ENCODE results near the gene FN3K. TPM values are rescaled to one million over a fixed set of nuclear protein-coding genes. Genes with fewer than 3 reads are reported as not detected.

The FN3K gene
- total RNA-seq, 1 donor from 2014 or later, result 79.1 TPM

DNA sequence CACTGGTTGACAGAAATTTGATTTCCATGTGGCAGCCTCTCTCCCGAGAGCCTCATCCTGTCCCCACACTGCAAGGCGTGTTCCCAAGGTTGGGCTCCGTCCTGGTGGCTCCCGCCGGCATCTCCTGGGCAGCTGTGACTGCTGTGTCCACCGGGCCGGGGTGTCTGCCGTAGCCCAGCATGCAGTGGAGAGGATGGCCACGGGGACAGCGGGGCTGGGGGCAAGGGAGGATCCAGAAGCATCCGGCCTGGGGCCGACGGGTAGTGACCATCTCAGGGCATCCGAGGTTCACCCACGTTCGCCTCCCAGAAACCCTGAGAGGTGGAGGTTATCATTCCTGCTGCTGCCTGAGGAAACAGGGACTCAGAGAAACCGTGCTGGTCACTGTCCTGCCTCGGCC, 29.7 kb upstream of the FN3K start:
- H3K27me3 ChIP-seq (ENCODE audit: low read depth), result peaks cover 36% of the 10 kb centered on the region
- no peak overlapping the region for H3K4me3 ChIP-seq
- no peak for DNase-seq
- no peaks in the 10 kb centered on the region for H3K36me3 ChIP-seq
- H3K4me1 ChIP-seq, result no peaks in the 10 kb centered on the region
- intact Hi-C loops (cut with micrococcal nuclease), result no loop called here
- no peak overlapping the region for H3K27ac ChIP-seq (replicated peaks)
- no peaks in the 10 kb centered on the region for H3K9me3 ChIP-seq (replicated peaks)
- TF ChIP-seq, protein P1, sequence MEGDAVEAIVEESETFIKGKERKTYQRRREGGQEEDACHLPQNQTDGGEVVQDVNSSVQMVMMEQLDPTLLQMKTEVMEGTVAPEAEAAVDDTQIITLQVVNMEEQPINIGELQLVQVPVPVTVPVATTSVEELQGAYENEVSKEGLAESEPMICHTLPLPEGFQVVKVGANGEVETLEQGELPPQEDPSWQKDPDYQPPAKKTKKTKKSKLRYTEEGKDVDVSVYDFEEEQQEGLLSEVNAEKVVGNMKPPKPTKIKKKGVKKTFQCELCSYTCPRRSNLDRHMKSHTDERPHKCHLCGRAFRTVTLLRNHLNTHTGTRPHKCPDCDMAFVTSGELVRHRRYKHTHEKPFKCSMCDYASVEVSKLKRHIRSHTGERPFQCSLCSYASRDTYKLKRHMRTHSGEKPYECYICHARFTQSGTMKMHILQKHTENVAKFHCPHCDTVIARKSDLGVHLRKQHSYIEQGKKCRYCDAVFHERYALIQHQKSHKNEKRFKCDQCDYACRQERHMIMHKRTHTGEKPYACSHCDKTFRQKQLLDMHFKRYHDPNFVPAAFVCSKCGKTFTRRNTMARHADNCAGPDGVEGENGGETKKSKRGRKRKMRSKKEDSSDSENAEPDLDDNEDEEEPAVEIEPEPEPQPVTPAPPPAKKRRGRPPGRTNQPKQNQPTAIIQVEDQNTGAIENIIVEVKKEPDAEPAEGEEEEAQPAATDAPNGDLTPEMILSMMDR (IDR thresholded peaks at IDR 0.05; ENCODE audit: borderline replicate concordance), result no peak

DNA sequence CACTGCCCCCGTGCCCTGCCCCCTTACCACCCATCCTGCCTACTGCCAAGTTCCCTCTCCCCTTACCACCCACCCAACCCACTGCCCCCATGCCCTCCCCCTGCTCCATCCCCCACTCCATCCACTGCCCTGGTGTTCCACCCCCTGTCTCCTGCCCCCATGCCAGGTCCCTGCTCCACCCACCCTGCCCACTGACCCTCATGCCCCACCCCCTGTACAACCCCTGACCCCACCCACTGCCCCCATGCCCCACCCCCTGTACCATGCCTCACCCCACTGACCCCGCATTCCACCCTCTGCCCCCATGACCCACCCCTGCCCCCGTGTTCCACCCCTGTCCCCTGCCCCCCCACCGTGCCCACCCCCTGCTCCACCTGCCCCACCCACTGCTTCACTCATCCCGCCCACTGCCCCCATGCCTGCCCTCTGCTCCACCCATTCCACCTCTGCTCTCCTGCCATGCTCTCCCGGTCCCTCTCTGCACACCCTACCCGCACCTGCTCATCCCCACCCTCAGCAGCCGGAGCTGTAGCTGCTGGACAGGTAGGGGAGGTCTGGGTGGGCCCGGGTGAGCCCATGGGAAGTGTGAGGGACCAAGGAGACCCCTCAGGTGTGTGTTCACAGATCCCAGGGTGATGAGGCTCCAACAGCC, 26.3 kb upstream of the FN3K start:
- no peak overlapping the region for H3K4me3 ChIP-seq
- peaks cover 37% of the 10 kb centered on the region for H3K27me3 ChIP-seq (ENCODE audit: low read depth)
- no peaks in the 10 kb centered on the region for H3K4me1 ChIP-seq
- no peaks in the 10 kb centered on the region for H3K36me3 ChIP-seq
- DNase-seq, result no peak
- H3K9me3 ChIP-seq (replicated peaks), result no peaks in the 10 kb centered on the region
- no peak overlapping the region for H3K27ac ChIP-seq (replicated peaks)
- TF ChIP-seq, protein P1 (IDR thresholded peaks at IDR 0.05; ENCODE audit: borderline replicate concordance), result no peak
- intact Hi-C loops (cut with micrococcal nuclease), result no loop called here

DNA sequence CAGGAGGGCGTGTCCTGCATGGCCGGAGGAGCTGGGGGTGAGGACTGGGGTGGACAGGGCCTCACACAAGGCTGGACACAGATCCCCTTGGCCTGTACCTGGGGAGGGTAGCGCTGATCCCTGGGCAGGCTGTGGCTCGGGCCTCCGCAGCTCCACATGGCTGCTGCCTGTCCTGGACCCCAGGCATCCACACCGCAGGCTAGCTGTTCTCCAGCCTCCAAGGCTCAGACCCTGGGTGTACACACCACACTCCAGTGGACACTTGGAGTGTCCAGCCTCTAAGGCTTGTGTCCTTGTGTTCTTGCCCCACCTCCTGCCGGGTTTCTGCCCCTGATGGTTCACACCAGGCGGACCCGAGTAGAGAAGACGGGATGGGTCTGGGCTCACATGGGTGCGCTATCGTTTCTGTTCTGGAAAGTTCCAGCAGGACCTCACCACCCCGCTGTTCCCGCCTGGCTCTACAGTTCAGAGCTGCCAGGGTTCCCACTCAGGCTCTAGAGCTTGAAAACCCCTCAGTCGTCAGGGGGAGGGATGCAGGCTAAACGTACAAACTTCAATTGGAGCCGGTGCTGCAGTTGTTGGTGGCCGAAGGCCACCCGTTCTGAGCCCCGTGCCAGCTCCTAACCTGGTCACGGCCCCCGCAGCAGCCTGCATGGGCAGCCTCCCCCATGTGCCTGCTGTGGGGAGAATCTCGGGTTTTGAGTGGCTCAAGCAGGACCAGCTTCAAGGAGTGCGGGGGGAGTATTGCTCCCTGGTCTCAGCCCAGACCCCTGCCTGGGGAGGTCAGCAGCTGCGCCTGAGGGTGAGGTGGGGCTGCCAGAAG, 25.5 kb upstream of the FN3K start:
- no peak for DNase-seq
- no peak overlapping the region for H3K4me3 ChIP-seq
- H3K27me3 ChIP-seq (ENCODE audit: low read depth), result peaks cover 30% of the 10 kb centered on the region
- TF ChIP-seq, protein P1 (IDR thresholded peaks at IDR 0.05; ENCODE audit: borderline replicate concordance), result no peak
- H3K9me3 ChIP-seq (replicated peaks), result no peaks in the 10 kb centered on the region
- H3K4me1 ChIP-seq, result no peaks in the 10 kb centered on the region
- H3K27ac ChIP-seq (replicated peaks), result no peak overlapping the region
- H3K36me3 ChIP-seq, result no peaks in the 10 kb centered on the region
- intact Hi-C loops (cut with micrococcal nuclease), result no loop called here

DNA sequence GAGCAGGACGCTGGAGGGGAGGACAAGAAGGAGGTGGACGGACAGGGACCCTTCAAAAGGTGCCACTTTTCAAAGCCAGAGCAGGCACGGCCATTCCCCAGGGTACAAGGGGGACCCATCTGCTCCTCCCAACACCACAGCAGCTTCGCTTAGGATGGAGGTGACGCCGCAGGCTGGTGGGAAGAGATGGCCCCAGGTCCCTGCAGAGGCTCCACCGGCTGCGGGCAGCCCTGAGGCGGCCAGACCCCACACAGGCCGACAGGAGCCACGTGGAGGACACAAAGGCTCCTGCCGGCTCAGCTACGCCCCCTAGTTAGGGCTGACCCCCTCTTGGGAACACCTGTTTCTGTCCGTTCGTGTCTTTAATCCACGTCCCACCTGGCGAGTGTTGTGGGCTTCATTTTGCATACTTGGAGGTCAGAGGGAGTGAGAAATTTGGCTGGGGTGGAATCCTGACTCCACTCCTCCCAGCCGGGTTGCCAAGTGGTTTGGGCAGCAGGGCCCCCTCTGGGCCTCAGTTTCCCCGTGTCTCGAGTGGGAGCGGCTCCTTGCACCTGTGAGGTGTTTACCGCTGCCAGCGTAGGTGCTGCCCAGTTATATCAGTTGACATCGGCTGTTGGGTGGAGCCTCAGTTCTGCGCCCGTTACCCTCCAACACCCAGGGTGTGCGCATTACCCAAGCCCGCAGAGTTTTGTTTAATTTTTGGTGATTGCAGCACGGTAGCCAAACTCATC, 24.7 kb upstream of the FN3K start:
- H3K27me3 ChIP-seq (ENCODE audit: low read depth), result peaks cover 22% of the 10 kb centered on the region
- H3K4me1 ChIP-seq, result peaks cover under 1% of the 10 kb centered on the region
- H3K4me3 ChIP-seq, result no peak overlapping the region
- intact Hi-C loops (cut with micrococcal nuclease), result no loop called here
- H3K9me3 ChIP-seq (replicated peaks), result no peaks in the 10 kb centered on the region
- DNase-seq, result no peak
- TF ChIP-seq, protein P1 (IDR thresholded peaks at IDR 0.05; ENCODE audit: borderline replicate concordance), result no peak
- H3K27ac ChIP-seq (replicated peaks), result no peak overlapping the region
- H3K36me3 ChIP-seq, result no peaks in the 10 kb centered on the region

DNA sequence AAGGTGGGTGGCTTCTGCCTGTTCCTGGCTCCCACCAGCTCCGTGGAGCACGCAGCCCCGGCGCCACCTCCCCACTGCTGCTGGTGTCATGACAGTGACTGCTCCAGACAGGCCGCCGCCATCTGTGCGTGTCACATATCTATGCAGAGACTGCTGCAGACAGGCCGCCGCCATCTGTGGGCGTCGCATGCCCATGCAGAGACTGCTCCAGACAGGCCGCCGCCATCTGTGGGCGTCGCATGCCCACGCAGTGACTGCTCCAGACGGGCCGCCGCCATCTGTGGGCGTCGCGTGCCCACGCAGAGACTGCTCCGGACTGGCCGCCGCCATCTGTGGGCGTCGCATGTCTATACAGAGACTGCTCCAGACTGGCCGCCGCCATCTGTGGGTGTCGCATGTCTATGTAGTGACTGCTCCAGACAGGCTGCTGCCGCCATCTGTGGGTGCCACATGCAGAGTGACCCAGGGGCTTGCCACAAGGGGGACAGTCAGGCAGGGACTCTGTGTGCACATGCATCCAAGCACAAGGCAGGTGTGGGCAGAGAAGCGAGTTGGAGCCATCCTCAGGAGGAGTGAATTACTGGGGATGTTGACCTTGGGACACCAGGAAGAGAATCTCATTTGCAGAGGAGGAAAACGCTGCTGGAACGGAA, 22.2 kb upstream of the FN3K start:
- intact Hi-C loops (cut with micrococcal nuclease), result no loop called here
- Histone ChIP-seq H3K9me3 (replicated peaks) (no peaks in the 10 kb centered on the region), H3K36me3 (no peaks in the 10 kb centered on the region), H3K27me3 (ENCODE audit: low read depth) (peaks cover 19% of the 10 kb centered on the region), H3K27ac (replicated peaks) (no peak overlapping the region), H3K4me1 (peaks cover 22% of the 10 kb centered on the region), H3K4me3 (no peak overlapping the region)
- TF ChIP-seq, protein P1 (IDR thresholded peaks at IDR 0.05; ENCODE audit: borderline replicate concordance), result no peak
- no peak for DNase-seq
